ENCODE results near the gene DPEP1.
"Not testable (repeated sequence)": the region's sequence is repeated elsewhere in the genome, so short reads cannot be mapped to it uniquely, and the experiment has no call there.

DPEP1 gene

DNA sequence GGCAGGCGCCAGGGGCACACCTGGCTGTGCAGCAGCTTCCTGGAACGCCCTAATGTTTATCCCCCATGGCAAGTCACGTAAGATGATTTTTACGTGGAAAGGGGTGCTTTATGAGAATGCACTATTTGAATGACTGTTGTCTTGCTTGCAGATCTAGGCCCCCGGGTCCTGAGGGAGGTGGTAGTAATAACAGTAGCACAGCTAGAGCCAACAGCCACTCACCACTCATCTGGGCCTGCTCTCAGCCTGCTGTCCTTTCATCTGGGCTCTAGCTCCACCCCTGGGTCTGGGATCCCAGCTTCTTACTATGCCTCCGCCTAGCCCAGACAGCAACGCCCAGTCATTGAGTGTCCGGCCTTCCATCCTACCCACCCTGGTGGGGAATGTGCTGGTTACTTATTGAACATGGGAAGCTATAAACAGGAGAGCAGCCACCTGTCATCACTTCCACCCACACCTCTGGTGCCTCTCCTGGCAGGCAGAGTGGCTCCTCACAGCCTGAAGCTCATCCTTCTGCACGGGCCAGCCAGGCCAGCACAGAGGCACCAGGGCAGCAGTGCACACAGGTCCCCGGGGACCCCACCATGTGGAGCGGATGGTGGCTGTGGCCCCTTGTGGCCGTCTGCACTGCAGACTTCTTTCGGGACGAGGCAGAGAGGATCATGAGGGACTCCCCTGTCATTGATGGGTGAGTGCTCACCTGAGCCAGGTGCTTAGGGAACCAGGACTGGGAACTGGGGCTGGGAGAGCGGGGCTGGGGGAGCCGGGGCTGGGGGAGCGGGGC is 16.6 kb downstream of the DPEP1 start:
- no peak for TF ChIP-seq CTCF (conservative IDR thresholded peaks at IDR 0.05; ENCODE audit: low read depth, low read length)
- DNase-seq (ENCODE audit: low read depth), result no peak
- no peak overlapping the region for H3K4me3 ChIP-seq (ENCODE audit: low read length)

DNA sequence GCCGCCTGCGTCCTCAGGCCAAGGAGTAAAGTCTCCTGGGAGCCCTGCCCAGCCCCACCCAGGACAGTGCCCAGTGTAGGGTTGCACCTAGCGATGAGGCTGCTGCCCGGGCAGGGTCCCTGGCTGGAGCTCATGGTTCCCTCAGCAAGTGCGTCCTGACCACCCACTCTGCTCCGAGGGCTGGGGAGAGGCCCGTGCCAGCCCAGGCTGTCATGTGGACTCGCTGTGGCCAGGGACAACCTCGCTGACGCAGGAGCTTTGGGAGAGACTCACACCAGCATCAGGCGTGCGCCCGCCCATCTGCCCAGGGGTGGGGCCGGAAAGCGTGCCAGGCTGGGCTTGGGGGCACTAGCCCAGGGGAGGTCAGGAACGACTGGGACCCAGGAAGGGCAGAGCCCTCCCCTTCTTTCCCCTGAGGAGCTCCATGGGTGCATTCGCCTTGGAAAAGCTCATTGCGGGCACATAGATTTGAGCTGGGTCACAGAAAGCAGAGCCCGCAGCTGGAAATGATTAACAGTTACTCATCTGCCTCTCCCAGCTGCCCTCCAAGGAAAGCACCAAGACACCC is 19.7 kb downstream of the DPEP1 start:
- peak; percentile 19 for DNase-seq (ENCODE audit: low read depth)
- no peak overlapping the region for H3K4me3 ChIP-seq (ENCODE audit: low read length)
- no peak for TF ChIP-seq CTCF (conservative IDR thresholded peaks at IDR 0.05; ENCODE audit: low read depth, low read length)

DNA sequence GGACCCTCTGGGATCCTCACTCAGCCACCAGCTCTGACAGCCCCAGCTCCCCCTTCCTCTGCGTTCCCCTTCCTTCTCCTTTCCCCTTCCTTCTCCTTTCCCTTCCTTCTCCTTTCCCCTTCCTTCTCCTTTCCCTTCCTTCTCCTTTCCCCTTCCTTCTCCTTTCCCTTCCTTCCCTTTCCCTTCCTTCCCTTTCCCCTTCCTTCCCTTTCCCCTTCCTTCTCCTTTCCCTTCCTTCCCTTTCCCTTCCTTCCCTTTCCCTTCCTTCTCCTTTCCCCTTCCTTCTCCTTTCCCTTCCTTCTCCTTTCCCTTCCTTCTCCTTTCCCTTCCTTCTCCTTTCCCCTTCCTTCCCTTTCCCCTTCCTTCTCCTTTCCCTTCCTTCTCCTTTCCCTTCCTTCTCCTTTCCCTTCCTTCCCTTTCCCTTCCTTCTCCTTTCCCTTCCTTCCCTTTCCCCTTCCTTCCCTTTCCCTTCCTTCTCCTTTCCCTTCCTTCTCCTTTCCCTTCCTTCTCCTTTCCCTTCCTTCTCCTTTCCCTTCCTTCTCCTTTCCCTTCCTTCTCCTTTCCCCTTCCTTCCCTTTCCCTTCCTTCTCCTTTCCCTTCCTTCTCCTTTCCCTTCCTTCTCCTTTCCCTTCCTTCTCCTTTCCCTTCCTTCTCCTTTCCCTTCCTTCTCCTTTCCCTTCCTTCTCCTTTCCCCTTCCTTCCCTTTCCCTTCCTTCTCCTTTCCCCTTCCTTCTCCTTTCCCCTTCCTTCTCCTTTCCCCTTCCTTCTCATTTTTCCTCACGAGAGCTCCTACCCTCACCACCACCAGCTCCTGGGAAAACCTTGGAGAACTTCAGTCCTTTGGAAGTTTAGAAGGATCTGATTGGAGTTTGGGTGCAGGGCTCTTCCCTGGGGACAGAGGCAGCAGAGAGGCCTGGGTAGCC is 21.3 kb downstream of the DPEP1 start:
- H3K4me3 ChIP-seq (ENCODE audit: low read length); DNase-seq (ENCODE audit: low read depth): not testable (repeated sequence)

DNA sequence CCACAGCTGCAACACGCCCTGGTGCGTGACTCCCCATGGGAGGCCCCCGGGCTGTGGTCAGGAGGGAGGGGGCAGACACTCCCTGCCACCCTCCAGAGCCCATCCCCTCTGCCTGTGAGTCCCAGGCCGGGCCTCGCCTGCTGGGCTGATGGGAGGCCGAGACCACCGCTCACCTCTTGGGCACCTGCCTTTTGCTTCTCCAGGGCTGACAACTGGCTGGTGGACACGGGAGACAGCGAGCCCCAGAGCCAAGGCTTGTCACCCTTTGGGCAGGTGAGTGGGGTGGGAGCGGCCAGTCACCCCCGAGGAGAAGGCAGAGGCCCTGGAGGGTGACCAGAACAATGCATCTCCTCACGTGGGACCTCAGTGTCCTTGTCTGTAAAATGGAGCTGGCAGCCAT is 23.2 kb downstream of the DPEP1 start:
- no peak for DNase-seq (ENCODE audit: low read depth)
- TF ChIP-seq CTCF (conservative IDR thresholded peaks at IDR 0.05; ENCODE audit: low read depth, low read length), result no peak
- no peak overlapping the region for H3K4me3 ChIP-seq (ENCODE audit: low read length)

GRCh38 chr16:89637379-89637778 is 23.9 kb downstream of the DPEP1 start:
- TF ChIP-seq CTCF (conservative IDR thresholded peaks at IDR 0.05; ENCODE audit: low read depth, low read length), result no peak
- DNase-seq (ENCODE audit: low read depth), result no peak
- no peak overlapping the region for H3K4me3 ChIP-seq (ENCODE audit: low read length)

DNA sequence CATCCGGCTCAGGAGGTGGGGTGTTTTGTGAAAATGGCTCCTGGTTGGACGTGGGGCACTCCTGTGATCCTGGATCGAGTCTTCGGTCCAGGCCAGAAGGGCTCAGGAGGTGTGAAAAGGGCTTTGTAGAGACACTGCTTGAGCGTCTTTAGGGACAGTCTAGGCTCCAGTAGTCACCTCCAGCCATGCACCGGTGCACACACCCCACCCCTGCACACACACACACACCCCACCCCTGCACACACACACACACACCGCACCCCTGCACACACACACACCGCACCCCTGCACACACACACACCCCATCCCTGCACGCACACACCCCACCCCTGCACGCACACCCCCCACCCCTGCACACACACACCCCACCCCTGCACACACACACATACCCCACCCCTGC is 25.0 kb downstream of the DPEP1 start:
- TF ChIP-seq CTCF (conservative IDR thresholded peaks at IDR 0.05; ENCODE audit: low read depth, low read length), result no peak
- no peak overlapping the region for H3K4me3 ChIP-seq (ENCODE audit: low read length)
- no peak for DNase-seq (ENCODE audit: low read depth)

DNA sequence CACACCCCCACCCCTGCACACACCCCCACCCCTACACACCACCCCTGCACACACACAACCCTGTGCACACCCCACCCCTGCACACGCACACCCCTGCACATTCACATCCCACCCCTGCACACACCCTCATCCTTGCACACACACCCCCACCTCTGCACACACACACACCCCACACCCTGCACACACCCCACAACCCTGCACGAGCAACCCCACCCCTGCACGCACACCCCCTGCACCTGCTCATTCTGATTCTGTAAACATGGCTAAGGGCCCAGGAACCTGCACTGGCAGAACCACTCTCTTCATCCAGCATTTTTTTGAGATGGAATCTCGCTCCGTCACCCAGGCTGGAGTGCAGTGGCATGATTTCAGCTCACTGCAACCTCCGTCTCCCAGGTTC is 25.9 kb downstream of the DPEP1 start:
- DNase-seq (ENCODE audit: low read depth), result no peak
- no peak for TF ChIP-seq CTCF (conservative IDR thresholded peaks at IDR 0.05; ENCODE audit: low read depth, low read length)
- H3K4me3 ChIP-seq (ENCODE audit: low read length), result no peak overlapping the region

All from retinal pigment epithelial cell (primary cell).